PC-9 (cell line): ENCODE results near the gene CAPG.

Experiments
- CTCF ChIP-seq: fragments of 200-600 bp; sonication (generic); conservative IDR thresholded peaks from 2 replicates; pipeline ENCODE4 v1.6.1; 2017; ENCODE audit warnings: mixed run types, antibody characterized with exemption, mild to moderate bottlenecking, moderate library complexity
- EZH2 ChIP-seq: fragments of 200-600 bp; sonication (generic); IDR thresholded peaks from 2 replicates; pipeline ENCODE4 v1.8.0; 2017; ENCODE audit warnings: antibody characterized with exemption, low read depth

- TF ChIP-seq CTCF (no peak), EZH2 (no peak)
These were observed 23.4 kb upstream of the CAPG start for GRCh38 chr2:85433511-85434089.
